HG03378 (cell line): Measurements from ENCODE around the gene TMEM132A.
"Not testable (repeated sequence)": the region's sequence is repeated elsewhere in the genome, so short reads cannot be mapped to it uniquely, and the experiment has no call there.

Source experiments
- ATAC-seq: cut with Tn5 transposase; IDR thresholded peaks from one replicate; pipeline ENCODE4 v1.9.1; 2021; ENCODE audit warnings: mild to moderate bottlenecking, moderate library complexity; ENCODE audit not compliant: unreplicated experiment

Gene TMEM132A

DNA sequence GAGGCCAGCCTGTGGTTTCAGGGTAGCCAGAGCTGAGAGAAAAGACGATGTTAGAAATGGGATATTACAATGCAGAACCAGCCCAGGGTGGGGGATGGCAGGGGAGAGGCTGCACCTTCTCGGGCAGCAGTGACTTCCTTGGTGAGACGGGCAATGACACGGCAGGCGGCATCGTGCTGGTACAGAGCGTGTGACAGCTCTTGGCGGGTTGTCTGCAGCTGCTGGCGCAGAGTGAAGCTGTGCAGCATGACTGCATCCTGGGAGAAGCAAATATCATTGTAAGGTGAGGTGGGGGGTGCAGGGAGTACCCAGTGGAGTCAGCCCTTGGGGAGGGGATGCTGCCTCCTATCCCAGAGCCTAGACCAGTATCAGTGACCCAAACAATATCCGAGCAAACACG is 21.6 kb upstream of the TMEM132A start:
- ATAC-seq = no peak

GRCh38 chr11:60905047-60905446 is 19.2 kb upstream of the TMEM132A start:
- no peak for ATAC-seq

DNA sequence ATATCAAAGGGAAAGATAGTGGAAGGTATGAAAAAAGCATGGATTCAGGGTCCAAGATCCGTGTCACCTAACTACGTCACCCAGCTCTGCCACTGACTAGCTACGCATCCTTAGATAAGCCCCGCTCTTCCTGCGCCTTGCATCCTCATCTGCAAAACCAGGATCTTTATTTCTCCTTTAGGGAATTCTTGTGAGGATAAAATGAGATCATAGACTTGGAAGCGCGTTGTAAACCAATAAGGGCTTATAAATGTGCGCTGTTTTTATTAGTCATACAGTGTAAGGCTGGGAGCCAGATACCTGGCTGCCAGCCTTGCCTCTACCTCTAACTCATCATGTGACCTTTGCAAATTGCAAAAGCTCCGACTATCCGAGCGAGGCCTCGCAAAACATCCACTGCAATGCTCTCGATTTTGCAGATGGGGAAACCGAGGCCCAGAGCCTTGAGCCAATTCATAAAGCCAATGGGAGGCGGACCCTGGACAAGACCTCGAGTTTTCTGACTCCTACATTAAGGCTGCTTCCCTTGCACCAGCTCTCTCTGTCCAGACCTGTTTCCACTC is 18.6 kb upstream of the TMEM132A start:
- ATAC-seq = no peak

DNA sequence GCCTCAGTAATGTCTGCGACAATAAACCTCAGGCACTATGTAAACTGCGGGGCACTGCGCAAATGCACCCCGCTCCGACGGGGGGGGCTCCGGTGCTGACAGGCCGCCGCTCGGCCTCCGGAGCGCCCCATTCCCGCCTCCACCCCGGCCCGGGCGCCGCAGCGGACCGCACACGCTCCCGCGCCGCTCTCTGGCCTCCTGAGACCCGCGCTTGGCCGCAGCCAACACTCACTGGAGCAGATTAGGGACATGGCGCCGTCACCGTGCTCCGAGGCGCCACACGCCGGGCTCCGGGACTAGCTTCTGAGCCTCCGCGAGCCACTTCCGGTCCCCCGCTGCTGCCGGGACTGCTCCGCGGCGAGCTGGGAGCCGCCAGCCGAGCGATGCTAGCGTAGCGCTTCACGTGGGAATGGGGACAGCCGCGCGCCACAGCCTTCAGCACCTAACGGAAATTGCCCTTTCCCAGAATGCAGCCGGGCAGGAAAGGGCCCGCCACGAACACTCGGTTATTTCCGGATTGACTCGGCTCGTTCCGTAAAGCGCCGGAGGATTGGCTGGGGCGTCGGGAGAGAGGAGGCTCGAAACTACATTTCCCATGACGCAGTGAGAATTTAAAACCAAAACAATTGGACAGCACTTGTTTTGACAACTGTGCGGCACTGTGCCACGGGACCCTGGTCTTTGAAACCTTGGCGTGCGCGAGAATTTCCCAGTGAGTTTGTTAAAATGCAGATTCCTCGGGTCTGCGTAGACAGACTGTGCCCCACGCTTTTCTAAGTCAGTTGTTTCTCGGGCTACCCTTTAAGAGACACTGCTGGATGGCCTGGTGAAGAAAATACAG is 17.9 kb upstream of the TMEM132A start, which contains the start of gene PRPF19:
PRPF19 (minus strand) TSS at position 454 of the 841 bp plus-strand sequence; CDS start at position 251, 203 bp downstream.
- ATAC-seq = peak; percentile 82

DNA sequence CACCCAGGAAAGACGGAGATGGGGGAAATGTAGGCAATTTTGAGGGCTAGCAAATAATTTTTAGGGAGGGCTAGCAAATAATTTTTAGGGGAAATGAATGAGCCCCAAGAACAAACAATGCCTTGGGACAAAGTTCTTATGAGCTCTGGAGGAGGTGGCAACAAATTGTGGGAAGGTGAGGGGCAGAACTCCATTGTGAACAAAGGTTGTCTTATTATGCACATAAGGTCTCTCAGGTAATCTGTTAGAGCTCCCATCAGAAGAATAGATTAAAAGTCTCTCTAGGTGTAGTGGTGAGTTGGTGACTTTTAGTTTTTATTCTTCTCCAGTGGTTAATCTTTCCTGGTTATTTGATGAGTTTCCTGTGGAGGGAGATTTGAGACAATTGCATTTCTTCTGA is 15.5 kb upstream of the TMEM132A start:
- ATAC-seq = no peak

GRCh38 chr11:60909680-60910280 is 14.5 kb upstream of the TMEM132A start:
- ATAC-seq = not testable (repeated sequence)

DNA sequence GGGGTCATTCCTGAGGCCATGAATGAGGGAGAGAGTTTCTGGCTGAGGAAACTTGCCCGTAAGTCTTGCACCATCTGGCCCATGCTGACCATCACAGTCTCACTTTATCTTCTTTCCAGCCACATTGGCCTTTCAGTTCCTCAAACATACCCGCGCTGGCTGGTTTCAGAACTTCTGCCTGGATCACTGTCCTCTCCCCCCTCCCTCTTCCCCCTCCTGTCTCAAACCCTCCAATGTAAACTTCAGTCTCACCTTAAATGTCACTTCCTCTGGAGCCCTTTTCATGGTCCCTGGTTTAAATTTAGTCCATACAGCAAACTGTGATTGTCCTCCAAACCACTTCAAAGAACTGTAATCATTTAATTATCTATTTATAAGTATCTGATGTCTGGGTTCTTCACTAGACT is 14.0 kb upstream of the TMEM132A start:
- peak; percentile 43 for ATAC-seq

DNA sequence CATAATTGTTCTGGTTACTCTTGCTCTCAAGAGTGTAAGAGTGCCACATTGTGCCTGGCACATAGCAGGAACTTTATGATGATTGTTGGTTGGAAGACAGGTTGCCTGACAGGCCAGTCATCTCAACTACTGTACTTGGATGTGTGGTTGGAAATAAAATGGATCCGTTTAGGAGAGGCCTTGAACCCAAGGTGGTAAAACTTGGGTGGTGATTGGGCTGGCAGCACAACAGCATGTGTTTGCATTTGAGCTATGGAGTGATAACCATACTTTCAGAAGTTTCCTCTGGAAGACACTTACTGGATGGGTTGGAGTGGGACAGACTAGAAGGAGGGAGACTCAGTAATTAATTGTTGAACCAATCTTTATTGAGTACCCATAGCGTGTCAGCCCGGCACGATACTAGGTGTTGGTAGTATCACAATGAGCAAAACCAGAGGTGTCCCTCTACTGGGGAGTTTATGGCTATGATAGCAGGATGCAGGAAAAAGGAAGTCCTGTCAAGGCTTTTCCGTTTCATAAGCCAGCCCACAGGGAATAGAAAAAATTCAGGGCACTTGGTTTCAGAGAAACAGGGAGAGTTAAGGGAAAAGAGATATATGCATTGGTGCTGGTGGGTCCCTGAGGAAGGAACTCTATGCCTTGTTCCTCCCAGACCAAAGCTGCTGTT is 13.4 kb upstream of the TMEM132A start:
- ATAC-seq = no peak

GRCh38 chr11:60912223-60912850 is 11.9 kb upstream of the TMEM132A start:
- no peak for ATAC-seq

- no peak for ATAC-seq
Observed at GRCh38 chr11:60912851-60913528, 11.3 kb upstream of the TMEM132A start.

DNA sequence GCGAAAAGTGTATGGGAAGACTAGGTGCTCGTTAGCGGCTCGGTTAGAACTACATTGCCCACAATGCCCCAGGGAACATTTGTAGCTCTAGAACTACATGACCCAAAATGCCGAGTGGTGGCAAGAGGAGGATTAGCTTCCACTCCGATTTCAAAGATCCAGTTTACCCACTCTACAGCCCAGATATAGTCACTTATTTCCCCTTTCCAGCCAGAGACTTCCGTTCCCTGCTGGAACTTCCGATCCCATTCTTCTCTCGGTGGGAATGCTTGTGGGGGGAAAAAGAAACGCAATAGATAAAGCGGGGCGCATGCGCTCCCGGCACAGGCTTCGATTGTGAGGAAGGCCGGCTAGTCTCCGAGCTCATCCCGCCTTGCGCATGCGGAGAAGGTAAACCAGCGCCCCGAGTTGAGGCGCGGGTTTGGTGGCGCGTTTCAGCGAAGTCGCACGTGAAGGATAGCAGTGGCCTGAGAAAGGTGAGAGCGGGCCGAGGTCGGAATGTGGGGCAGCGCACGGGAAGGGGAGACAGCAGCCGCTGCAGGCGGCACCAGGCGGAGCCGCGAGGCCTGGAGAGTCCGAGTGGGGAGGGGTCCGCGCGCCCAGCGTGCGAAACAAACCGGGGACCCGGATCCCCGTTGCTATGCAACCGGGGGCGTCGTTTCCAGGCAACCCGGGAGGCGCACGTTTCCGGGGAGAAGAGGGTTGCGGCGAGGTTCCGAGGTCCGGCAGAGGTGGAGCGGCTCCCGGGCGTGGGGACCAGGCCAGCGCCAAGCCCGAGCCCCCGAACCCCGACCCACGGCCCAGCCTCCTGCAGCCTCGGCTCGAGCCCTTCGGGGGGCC is 10.2 kb upstream of the TMEM132A start, which contains the start of gene TMEM109:
TMEM109 (plus strand) TSS at position 366 of the 840 bp plus-strand sequence. CDS start 5,536 bp downstream, outside the sequence.
- no peak for ATAC-seq

GRCh38 chr11:60914633-60915247 is 9.5 kb upstream of the TMEM132A start:
- ATAC-seq = no peak

GRCh38 chr11:60915248-60915914 is 8.9 kb upstream of the TMEM132A start:
- ATAC-seq = peak; percentile 54

DNA sequence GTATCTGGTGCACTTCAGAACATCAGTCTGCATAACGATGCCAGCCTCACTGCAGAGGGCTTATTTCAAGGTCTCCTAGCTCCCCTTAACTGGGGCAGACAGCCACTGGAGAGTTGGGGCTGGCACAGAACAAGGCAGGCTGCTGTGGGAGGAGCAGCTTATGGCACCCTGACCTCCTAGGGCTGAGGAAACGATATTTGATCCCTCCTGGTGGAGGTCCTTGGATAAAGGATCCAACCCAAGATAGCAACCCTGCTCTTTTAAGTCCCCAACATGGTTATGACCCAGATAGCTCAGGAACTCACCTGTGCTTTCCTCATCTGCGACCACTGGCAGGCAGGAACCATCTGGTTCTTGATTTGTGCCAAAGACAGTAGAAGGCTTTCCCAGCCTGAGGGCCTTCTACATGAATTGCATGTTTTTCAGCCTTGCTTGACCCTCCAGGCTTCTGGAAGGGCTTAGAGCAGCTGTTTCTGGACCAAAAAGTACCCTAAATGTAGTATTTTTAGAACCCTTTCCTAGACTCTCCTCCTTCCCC is 7.5 kb upstream of the TMEM132A start:
- no peak for ATAC-seq

DNA sequence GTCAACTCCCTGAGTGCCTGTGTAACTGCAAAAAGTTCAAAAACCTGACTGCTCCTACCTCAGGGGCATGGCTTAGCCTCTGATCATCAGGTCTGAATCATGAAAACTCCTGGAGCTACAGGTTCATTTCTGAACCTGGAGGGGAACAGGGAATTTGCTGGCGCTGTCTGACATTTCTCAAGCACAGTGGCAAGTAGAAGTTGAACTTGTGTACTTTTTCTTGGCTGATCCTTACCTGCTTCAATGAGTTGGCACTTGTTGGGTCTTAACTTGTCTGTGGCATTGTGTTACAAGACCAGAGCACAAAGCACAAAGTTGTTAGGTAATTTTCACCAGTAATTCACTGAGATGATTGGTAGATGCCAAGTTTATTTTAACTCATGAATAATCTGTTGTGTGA is 7.0 kb upstream of the TMEM132A start:
- ATAC-seq = no peak

GRCh38 chr11:60918251-60918938 is 5.9 kb upstream of the TMEM132A start:
- no peak for ATAC-seq

DNA sequence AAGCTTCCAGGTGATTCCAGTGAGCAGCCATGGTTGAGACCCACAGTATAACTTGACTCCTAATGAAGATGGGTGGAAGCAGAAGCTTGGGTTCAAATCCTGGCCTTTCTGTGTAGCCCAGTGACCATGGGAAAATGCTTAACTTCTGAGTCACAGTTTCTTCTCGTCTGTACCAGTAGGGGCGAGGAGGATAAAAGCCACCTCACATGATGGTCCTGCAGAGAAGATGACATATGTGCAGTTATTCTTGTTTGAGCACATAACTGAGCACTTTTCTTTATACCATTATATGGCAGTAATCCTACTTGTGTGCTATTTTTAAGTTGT is 5.4 kb upstream of the TMEM132A start:
- no peak for ATAC-seq

DNA sequence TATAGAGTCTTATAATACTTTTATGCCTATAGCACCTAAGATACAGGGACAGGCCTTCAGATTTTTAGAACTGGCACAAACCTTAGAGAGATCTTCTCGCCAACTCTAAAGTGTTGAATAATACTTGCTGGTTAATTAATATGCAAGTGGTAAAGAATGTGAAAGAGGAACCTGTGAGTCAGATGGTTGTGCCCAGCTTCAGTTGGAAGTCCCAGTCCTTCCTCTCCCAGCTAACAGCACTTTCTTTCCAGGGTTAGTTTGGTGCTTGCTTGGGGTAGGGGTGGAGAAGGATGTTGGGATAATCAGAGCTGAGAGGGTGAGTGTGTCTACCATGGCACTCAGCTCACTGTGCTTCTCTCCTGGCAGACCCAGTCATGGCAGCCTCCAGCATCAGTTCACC is 4.9 kb upstream of the TMEM132A start:
- no peak for ATAC-seq
